H54 (cell line): ENCODE results near the gene SYT15.
"Not testable (repeated sequence)": the region's sequence is repeated elsewhere in the genome, so short reads cannot be mapped to it uniquely, and the experiment has no call there.

Source experiments
- DNase-seq: peaks from one replicate; pipeline ENCODE4 v3.0.0; 2011; ENCODE audit warnings: low spot score, mixed read lengths; ENCODE audit not compliant: insufficient read length
- FAIRE-seq: peaks from 3 replicates; lab custom pipeline; 2011; peaks lifted over from hg19 to GRCh38; lab: Jason Lieb, UNC

The SYT15 gene

DNA sequence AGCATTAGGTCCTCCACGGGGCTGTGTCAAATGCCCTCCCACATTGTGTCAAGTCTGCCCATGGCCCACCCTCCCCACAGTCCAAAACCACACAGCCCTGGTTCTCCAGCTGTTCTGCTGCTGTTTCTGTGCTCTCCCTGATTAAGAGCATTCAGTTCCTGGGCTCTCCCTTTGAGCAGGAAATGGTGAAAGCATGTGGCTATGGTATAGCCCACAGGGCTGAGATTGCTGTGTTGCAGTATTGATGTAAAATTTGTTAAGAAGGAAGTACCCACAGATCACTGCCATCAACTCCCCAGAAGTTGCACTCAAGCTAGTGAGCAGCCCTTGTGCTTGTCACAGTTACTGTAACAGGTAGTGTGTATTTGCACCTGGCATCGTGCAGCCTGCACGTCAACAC, 9.3 kb downstream of the SYT15 start:
- DNase-seq, FAIRE-seq: not testable (repeated sequence)

DNA sequence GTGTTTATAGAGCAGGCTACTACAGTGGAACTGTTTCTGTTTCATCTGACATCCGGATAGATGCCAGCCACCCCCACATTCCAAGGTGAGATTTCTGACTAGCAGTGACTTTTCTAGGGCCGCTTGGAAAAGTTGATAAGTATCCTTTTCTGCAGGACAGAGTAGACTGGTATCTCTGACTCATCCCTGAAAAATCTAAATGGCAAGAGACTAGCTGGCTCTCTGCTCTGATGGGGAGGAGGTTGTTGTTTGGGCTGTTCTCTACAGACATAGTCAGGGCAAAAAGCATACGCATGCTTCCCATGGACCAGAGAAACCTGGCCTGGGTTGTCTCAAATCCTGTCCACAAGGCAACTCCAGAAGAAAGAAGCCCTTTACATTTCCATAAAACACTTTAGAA, 10.7 kb downstream of the SYT15 start:
- FAIRE-seq, DNase-seq: not testable (repeated sequence)

DNA sequence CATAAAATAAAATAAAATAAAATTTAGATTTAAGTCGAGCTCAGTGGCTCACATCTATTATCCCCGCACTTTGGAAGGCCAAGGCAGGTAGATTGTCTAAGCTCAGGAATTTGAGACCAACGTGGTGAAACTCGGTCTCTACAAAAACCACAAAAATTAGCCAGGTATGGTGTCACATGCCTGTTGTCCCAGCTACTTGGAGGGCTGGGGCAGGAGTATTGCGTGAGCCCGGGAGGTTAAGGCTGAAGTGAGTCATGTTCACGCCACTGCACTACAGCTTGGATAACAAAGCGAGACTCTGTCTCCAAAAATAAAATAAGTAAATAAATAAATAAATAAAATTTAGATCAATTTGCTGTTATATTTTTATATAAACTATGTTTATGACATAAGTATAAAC, 12.1 kb downstream of the SYT15 start:
- not testable (repeated sequence) for DNase-seq, FAIRE-seq

DNA sequence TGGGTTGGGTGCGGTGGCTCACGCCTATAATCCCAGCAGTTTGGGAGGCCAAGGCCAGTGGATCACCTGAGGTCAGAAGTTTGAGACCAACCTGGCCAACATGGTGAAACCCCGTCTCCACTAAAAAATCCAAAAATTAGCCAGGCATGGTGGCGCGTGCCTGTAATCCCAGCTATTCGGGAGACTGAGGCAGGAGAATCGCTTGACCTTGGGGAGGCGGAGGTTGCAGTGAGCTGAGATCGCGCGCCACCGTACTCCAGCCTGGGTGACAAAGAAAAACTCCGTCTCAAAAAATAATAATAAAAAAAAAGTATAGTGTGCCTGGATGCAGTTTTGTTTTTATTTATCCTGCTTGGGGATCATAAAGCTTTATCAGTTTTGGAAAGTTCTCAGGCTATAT, 14.4 kb downstream of the SYT15 start:
- not testable (repeated sequence) for FAIRE-seq, DNase-seq

DNA sequence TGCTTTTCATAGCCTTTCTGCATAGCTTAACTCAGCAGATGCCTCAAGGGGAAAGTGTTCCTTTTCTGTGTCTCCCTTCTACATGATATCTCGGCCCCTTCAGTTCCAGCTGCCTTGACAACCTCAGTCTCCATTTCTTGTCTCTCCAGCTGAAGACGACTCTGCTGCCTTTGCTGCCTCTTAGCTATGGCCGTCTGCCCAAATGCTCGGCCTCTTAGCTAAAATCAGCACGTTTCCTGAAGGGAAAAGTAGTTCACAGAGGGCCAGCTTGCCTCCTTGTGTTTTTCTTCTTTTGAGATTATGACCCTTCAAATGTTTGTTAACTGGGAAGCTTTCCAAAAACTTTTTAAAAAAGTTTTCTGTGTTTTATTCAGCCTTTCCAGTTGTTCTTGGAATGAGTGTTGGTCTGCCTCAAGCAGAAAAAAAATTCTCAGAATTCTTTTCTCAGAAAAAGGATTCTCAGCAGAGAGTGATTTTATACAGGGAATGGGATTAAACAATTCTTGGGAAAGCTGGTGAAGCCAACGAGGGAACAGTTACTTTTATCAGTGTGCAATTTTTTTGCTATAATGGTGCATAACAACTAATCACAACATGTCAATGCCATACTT, 15.6 kb downstream of the SYT15 start:
- not testable (repeated sequence) for FAIRE-seq, DNase-seq

DNA sequence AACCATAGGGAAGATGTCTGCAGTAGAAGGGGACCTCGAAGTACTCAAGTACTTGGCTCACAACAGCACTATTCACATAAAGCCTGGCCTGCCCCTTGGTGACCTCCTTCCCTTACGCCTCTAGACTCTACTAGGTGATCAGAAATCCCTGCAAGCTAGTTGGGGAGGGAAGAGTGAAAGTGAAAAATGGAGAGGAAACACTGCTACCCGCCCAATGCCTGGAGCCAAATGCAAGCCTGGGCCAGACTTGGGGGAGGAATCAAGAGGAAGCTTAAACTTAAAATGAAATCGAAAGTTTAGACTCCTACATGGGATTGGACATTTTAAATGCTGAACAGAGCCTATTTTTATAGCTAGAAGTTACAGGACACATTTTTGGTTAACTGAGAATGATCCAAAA, 17.6 kb downstream of the SYT15 start:
- not testable (repeated sequence) for FAIRE-seq, DNase-seq

DNA sequence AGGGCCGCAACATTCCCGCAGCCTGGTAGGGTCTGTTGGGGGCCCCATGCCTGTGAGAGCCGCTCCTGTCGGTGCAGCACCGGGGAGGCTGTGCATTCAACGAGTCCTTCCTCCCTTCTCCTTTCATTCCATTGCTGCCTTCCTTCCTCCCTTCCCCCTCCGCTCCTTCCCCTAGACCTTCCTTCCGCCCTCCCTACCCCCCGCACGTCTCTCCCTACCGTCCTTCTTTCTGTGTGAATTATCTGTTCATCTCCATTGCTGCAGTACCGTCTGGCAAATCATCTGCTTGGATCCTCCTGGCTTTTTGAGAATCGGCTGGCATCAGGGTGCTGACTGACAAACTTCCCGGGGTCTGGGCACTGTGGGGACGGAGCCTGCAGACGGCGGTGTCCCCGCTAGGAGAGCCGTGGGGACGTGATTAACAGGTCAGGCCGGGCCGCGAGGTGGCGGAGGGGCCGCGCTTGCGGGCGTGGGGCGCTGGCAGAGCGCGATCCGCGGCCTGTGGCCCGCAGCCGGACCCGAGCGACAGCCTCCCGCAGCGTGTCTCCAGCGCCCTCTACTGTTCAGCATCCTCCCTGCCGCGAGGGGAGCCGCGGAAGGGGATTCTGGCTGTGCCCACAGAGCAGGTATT, 18.8 kb downstream of the SYT15 start:
- DNase-seq, FAIRE-seq: not testable (repeated sequence)

DNA sequence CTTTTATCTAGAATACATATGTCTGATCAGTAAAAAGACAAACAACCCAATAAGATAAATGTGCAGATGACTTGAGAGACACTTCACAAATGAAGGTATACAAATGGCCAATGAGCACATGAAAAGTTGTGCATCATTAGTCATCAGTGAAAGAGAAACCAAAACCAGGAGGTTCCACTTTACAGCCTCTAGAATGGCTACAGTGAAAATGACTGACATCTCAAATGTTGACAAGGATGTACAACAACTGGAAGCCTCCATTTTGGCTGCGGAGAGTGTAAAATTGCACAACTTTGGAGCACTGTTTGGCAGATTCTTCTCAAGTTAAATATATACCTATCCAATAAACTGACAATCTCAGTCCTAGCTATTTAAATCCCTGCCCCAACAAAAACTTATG, 21.6 kb downstream of the SYT15 start:
- peak; percentile 41 for FAIRE-seq
- not testable (repeated sequence) for DNase-seq

DNA sequence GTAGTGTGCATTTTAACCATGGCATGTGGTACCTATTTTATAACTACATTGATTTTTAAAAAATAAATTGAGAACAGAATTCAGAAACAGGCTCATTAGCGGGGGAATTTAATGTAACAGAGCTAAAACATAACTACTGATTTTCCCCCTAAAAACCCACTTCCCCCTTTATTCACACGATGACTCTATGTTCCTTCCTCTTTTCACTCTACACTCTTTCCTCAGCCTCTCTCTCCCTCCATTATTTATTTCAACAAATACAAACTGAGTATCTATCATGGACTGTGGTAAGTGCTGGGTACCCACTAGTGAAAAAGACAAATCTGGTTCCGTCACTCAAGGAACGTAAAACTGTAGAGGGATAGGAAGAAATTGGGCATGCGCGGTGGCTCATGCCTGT, 36.6 kb downstream of the SYT15 start:
- FAIRE-seq, DNase-seq: not testable (repeated sequence)

DNA sequence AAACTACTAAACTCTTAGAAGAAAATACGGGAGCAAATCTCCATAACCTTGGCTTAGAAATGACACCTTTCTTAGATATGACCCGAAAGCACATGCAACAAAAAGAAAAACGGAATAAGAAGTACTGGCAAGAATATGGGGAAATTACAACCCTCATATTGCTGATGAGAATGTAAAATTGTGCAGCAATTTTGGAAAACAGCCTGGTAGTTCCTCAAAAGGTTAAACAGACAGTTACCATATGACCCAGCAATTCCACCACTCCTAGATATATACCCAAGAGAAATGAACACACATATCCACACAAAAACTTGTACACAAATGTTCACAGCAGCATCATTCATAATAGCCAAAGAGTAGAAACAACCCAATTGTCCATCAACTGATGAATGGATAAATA, 37.3 kb downstream of the SYT15 start:
- FAIRE-seq, result not testable (repeated sequence)

DNA sequence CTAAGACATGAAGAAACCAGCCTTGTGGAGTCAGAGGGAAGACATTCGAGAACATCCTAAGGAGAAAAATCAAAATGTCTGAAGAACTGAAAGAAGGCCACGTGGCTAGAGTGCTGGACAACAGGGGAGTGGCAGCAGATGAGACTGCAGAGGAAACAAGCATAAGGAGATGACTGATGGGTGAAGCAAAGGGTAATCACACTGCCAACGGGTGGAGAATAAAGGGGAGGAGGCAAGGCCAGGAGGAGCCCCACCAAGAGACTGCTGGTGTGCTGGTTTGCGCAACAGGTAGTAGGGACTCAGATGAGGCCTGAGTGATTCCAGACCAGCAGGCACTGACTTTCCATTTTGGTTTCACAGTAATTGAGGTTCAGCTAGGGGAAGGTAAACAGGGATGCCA, 38.2 kb downstream of the SYT15 start:
- not testable (repeated sequence) for FAIRE-seq, DNase-seq

More for the DNA sequence above, 37.3 kb downstream of the SYT15 start:
- DNase-seq, result not testable (repeated sequence)

DNA sequence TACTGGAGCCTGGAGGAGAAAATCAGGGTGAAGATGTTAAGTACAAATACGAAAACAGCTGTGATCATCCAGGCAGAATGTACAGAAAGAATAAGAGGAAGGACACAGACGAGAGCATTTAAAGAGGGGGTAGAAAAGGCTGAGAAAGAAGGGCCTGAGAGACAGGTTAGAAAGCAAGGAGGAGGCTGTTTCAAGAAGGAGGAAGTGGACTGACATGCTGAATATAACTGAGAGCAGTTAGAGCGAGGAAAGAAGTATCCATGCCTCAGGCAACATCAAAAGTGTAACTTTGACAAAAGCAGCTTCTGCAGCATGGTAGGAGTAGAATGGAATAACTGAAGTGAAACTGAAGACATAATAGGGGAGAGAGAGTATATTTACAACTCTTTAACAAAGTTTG, 39.0 kb downstream of the SYT15 start:
- not testable (repeated sequence) for DNase-seq, FAIRE-seq

DNA sequence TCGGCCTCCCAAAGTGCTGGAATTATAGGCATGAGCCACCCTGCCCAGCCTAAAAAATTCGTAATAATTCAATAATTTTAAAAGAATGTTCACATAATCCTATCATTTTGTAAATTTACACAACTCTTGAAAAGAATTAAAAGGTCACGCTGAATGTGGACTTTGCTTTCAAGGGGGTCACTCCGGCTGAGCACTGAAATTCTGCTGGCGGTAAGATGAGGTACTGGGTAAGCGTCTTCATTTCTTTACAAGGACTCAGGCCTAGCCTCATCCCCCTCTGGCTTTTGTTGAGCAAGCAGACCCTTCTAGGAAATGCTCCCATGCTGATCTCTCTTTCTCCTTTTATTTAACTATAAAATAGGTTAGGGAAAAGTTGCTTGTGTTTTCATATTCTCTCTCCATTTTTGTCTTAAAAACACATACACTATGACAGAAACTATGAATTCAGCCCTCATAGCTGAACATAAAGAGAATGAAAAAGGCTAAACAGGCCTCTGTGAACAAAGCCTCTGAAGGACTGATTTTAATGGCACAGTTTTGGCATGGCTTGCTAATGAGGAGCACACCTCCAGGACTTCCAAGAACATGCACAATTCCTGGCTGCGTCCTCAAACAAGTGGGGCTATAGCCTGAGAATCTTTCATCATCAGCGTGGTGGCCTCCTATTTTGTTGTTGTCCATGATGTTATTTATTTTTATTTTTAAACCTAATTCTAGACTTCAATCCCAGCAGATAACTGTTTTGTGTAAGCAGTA, 45.1 kb downstream of the SYT15 start:
- not testable (repeated sequence) for FAIRE-seq, DNase-seq

DNA sequence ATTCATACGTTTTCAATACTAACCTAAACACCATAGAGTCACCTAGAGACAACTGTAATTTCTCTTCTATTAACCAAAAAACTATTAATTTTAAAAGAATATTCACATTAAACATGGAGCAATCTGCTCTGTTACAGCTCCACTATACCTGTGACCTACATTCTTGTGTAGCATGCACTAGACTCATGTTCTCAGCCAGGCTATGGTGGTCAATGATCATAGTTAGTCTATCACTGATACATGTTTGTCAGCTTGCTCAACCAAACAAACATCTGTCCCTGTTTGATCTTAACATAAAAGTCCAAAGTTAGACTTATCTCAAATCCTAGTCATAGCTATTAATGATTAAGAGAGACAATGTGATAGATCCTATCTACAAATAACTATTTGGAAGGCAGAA, 50.9 kb downstream of the SYT15 start:
- not testable (repeated sequence) for DNase-seq, FAIRE-seq

DNA sequence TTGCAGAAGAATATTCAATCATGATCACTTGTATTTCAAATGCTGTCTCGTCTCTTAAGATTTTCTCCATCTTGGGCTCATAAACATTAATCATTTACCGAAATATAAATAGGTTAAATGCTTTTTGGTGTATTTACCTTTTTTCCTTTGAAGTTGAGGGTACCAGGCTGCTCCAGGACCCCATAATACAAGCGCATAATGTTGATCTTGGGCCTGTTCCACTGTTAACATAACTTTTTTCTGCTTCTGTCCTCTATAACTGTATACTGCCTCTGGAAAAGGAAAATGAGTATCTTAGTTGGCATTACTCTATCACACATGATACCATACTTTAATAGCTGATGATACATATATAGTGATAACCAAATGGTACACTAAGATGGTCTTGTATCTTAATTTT, 51.9 kb downstream of the SYT15 start:
- not testable (repeated sequence) for FAIRE-seq, DNase-seq

DNA sequence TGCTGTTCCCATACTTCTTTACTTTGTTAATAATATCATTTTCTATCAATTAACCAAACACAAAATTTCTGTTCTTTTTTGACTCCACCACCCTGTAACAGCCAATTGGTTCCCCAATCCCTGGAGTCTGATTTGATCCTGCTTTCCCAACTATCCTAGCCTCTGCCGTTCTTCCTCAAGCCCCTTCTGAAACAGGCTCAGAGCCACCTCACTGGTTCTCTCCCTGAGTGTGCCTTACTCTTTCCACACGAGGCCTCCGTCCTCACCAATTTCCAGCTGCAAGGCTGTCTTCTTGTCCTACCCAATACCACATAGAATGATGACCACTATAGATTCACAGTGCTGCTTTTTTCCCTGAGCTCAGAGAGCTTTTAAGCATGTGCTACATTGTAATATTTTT, 52.8 kb downstream of the SYT15 start:
- FAIRE-seq, result peak; percentile 50
- DNase-seq, result not testable (repeated sequence)

DNA sequence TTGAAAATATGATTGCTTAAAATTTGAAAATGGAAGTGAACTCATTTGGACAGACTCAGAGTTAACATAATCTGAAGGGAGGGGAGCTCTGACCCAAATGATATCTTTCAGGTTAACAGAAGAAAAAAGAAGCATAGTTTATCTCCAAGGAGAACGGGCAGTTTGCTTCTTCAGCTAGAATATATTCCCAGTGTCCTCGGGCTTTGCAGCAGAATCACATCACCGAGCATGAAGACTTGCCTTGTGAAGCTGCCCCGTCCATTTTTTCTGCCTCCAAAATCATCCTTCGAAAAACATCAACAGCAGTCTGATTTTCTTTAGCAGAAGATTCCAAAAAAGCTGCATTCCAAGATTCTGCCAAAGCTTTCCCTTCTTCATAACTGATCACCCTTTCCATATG, 55.8 kb downstream of the SYT15 start:
- peak; percentile 94 for FAIRE-seq
- not testable (repeated sequence) for DNase-seq

DNA sequence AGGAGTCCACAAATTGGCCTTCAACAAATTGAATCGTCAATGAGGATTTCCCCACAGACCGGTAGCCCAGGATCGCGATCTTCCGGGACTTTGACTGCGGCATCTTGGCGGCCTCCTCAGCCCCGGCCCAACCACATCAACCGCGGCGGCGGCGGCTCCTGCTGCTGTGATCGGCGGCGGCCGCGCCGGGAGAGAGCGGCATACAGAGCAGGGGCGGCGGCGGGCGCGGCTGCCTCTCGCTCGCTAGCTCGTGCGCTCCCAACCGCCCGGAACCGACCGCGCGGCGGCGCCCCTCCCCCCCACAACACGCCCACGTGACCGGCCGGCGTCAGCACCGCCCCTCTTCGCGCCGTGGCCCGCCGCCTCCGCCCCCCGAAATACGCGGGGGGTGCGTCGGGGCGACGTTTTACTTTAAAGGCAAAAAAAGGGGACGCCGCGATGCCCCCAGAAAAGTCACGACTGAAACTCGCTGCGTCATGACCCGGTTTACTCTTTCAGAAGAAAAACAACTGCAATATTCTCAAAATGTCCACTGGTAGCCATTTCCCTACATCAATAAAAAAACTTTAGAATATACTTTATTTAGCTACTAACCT, 56.5 kb downstream of the SYT15 start:
- not testable (repeated sequence) for FAIRE-seq

DNA sequence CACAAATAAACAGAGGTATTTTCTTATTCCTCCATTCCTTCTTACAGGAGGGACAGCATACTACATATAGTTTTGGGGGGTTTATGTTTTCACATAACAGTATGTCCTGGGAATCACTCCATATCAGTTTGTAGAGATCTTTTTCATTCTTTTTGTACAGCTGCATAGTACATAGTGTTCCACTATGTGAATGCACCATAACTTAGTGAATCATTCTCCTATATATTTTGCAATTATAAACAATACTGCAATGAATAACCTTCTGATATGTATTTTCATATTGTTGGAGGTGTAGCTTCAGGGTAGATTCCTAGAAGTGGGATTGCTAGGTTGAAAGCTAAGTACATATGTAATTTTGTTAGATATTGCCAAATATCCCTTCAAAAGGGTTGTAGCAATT, 61.1 kb downstream of the SYT15 start:
- FAIRE-seq, DNase-seq: not testable (repeated sequence)

More for the DNA sequence above, 56.5 kb downstream of the SYT15 start:
- not testable (repeated sequence) for DNase-seq
